OCI-LY7 (cell line): ENCODE data around the gene TOP2A. TPM values are rescaled to one million over a fixed set of nuclear protein-coding genes. Genes with fewer than 3 reads are reported as not detected.
"Not testable (repeated sequence)": the region's sequence is repeated elsewhere in the genome, so short reads cannot be mapped to it uniquely, and the experiment has no call there.

ENCODE experiments used
- BruUV-seq: library from RNA; stranded (reverse); fragments of 400-500 nt; replicated peaks from 2 replicates; lab custom pipeline; 2021; lab: Mats Ljungman, UMichigan
- CTCF ChIA-PET: fragments of 300-600 bp; sonication (Branson Sonifier 250); formaldehyde crosslinking; loops from one replicate; lab custom pipeline; 2022; ENCODE audit warnings: antibody characterized with exemption; ENCODE audit not compliant: unreplicated experiment; lab: Charles Lee
- POLR2A ChIA-PET: fragments of 300-600 bp; sonication (Branson Sonifier 250); formaldehyde crosslinking; loops from one replicate; lab custom pipeline; 2022; ENCODE audit warnings: antibody characterized with exemption; lab: Charles Lee
- DNase-seq: peaks from one replicate; pipeline ENCODE4 v3.0.0-alpha.2; 2015; ENCODE audit warnings: low spot score
- H2AFZ ChIP-seq: fragments of 200-600 bp; sonication (generic), shearing (Covaris generic); 2 replicates; pipeline ENCODE4 v1.6.1; 2014; ENCODE audit warnings: mild to moderate bottlenecking, antibody characterized with exemption, low read length, moderate library complexity
- H3K27ac ChIP-seq: fragments of 200-600 bp; sonication (generic); 2 replicates; pipeline ENCODE4 v1.5.1; 2014; ENCODE audit warnings: mixed run types, low read depth, mild to moderate bottlenecking, moderate library complexity, low read length, inconsistent platforms; ENCODE audit not compliant: poor library complexity, severe bottlenecking
- H3K36me3 ChIP-seq: fragments of 200-600 bp; sonication (generic); 2 replicates; pipeline ENCODE4 v1.6.1; 2014; ENCODE audit warnings: mild to moderate bottlenecking, antibody characterized with exemption, low read length, moderate library complexity, mixed read lengths; ENCODE audit not compliant: insufficient read depth
- H3K4me1 ChIP-seq: fragments of 200-600 bp; sonication (generic); 2 replicates; pipeline ENCODE4 v1.5.1; 2014; ENCODE audit warnings: mild to moderate bottlenecking, low read length; ENCODE audit not compliant: insufficient read depth, poor library complexity, severe bottlenecking
- H3K4me2 ChIP-seq: fragments of 200-600 bp; sonication (generic); 2 replicates; pipeline ENCODE4 v1.6.1; 2014; ENCODE audit warnings: mild to moderate bottlenecking, low read length
- H3K4me3 ChIP-seq: fragments of 200-600 bp; sonication (generic); 2 replicates; pipeline ENCODE4 v1.5.1; 2014; ENCODE audit warnings: mild to moderate bottlenecking, low read depth, low read length; ENCODE audit not compliant: poor library complexity, severe bottlenecking
- H3K79me2 ChIP-seq: fragments of 200-600 bp; sonication (generic); 2 replicates; pipeline ENCODE4 v1.6.1; 2016; ENCODE audit warnings: low read depth, mild to moderate bottlenecking, low read length, moderate library complexity, mixed read lengths; ENCODE audit not compliant: insufficient read depth
- H3K9me2 ChIP-seq: fragments of 200-600 bp; sonication (generic); 2 replicates; pipeline ENCODE4 v1.6.1; 2016; ENCODE audit warnings: mild to moderate bottlenecking, low read length, mixed read lengths; ENCODE audit not compliant: insufficient read depth
- H3K9me3 ChIP-seq: fragments of 200-600 bp; sonication (generic); 2 replicates; pipeline ENCODE4 v1.6.1; 2014; ENCODE audit warnings: mild to moderate bottlenecking, mixed run types, low read length, mixed read lengths
- H4K20me1 ChIP-seq: fragments of 200-600 bp; sonication (generic); 2 replicates; pipeline ENCODE4 v1.6.1; 2014; ENCODE audit warnings: mild to moderate bottlenecking, antibody characterized with exemption, low read length, moderate library complexity, mixed read lengths; ENCODE audit not compliant: insufficient read depth
- EZH2phosphoT487 ChIP-seq: fragments of 200-600 bp; sonication (generic); IDR thresholded peaks from 2 replicates; pipeline ENCODE4 v1.6.1; 2018; ENCODE audit warnings: low read depth, borderline replicate concordance, mild to moderate bottlenecking, mixed run types, antibody characterized with exemption, low read length, moderate library complexity, mixed read lengths
- intact Hi-C: fragments of 100-400 bp; cut with micrococcal nuclease; formaldehyde crosslinking; loops from one replicate; pipeline ENCODE4 v1.10.0; 2022; ENCODE audit not compliant: unreplicated experiment
- total RNA-seq, 2 experiments: library from RNA; depleted of rRNA in 1 of 2; stranded (reverse); fragments of >200 nt in 1 of 2; shearing (Covaris generic) in 1 of 2; gene quantifications; 2 replicates each; pipeline ENCODE4 v1.2.3, GENCODE V29; 2014 to 2022
- TF ChIP-seq, protein P1 (sequence below): fragments of 200-600 bp; sonication (generic); conservative IDR thresholded peaks from 2 replicates; pipeline ENCODE4 v1.5.1; 2014; ENCODE audit warnings: mild to moderate bottlenecking, antibody characterized with exemption, low read length, moderate library complexity, mixed read lengths

Gene TOP2A
- total RNA-seq, 2 experiments from 2014 or later = 293 to 340 TPM

DNA sequence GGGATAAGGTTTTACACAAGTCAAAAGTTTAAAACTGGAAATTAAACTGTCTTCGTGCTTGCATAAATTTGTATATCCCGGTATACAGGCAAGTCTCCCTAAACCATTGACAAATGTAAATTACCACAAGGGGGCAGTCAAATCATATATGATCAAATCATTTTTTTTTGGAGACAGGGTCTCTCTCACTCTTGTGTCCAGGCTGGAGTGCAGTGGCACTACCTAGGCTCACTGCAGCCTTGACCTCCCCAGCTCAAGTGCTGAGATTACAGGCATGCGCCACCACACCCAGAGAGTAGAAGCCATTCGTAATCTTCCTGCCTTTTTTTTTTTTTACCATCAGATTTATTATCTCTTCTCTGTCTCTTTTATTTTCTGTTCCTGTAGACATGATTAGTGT lies 18.5 kb downstream of the TOP2A start:
- intact Hi-C loops = loop anchor here (1.0 kb wide), 1 partner anchor 134 kb away; no protein-coding TSS in a partner anchor
- Histone ChIP-seq H3K79me2 (no peaks in the 10 kb centered on the region), H3K27ac (no peak overlapping the region), H3K4me2 (no peak overlapping the region), H2AFZ (no peak overlapping the region), H3K4me1 (no peaks in the 10 kb centered on the region), H3K4me3 (no peak overlapping the region), H4K20me1 (no peaks in the 10 kb centered on the region; the same call in 1 of the 2 replicates), H3K36me3 (peaks cover 100% of the 10 kb centered on the region), H3K9me2 (no peaks in the 10 kb centered on the region), H3K9me3 (no peaks in the 10 kb centered on the region)
- TF ChIP-seq EZH2phosphoT487 = no peak
- TF ChIP-seq, protein P1, sequence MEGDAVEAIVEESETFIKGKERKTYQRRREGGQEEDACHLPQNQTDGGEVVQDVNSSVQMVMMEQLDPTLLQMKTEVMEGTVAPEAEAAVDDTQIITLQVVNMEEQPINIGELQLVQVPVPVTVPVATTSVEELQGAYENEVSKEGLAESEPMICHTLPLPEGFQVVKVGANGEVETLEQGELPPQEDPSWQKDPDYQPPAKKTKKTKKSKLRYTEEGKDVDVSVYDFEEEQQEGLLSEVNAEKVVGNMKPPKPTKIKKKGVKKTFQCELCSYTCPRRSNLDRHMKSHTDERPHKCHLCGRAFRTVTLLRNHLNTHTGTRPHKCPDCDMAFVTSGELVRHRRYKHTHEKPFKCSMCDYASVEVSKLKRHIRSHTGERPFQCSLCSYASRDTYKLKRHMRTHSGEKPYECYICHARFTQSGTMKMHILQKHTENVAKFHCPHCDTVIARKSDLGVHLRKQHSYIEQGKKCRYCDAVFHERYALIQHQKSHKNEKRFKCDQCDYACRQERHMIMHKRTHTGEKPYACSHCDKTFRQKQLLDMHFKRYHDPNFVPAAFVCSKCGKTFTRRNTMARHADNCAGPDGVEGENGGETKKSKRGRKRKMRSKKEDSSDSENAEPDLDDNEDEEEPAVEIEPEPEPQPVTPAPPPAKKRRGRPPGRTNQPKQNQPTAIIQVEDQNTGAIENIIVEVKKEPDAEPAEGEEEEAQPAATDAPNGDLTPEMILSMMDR = peak; percentile 90
- POLR2A ChIA-PET = no interaction called here
- CTCF ChIA-PET = interaction anchor here (0.6 to 1.0 kb wide), 2 partner anchors 19 to 104 kb away, joined by 3 read pairs; partner anchors contain the start of gene TOP2A
- peak; percentile 66 for DNase-seq
- BruUV-seq = no TSS peak

DNA sequence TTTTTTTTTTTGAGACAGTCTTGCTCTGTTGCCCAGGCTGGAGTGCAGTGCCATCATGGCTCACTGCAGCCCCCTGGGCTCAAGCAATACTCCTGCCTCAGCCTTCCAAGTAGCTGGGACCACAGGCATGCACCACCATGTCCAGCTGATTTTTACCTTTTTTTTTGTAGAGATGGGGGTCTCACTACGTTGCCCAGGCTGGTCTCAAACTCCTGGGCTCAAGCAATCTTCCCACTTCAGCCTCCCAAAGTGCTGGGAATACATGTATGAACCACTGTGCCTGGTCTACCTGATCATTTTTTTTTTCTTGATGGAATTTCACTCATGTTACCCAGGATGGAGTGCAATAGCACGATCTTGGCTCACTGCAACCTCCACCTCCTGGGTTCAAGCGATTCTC lies 31.1 kb downstream of the TOP2A start:
- H3K4me3 ChIP-seq, H3K9me3 ChIP-seq, DNase-seq, H2AFZ ChIP-seq, H3K4me2 ChIP-seq, POLR2A ChIA-PET, H4K20me1 ChIP-seq, BruUV-seq, intact Hi-C loops, H3K4me1 ChIP-seq, H3K27ac ChIP-seq, H3K79me2 ChIP-seq, H3K9me2 ChIP-seq: not testable (repeated sequence)
- CTCF ChIA-PET = interaction anchor here (0.6 kb wide), 1 partner anchor 24 kb away, joined by 3 read pairs; no protein-coding TSS in a partner anchor
- peaks cover 77% of the 10 kb centered on the region for H3K36me3 ChIP-seq

DNA sequence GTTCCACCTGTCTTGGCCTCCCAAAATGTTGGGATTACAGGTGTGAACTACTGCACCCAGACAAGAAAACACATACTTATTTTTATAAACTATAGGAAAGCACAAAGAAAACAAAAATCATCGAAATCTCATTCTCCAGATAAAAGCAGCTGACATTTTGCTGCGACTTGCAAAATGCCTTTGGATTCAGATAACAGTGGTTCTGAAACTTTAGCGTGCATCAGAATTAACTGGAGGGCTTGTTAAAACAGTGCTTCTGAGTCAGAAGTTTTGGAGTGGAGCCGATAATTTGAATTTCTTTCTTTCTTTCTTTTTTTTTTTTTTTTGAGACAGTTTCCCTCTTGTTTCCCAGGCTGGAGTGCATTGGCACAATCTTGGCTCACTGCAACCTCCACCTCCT lies 35.4 kb downstream of the TOP2A start:
- H3K27ac ChIP-seq = no peak overlapping the region
- TF ChIP-seq, protein P1 = no peak
- no peak for TF ChIP-seq EZH2phosphoT487
- H3K4me1 ChIP-seq = no peaks in the 10 kb centered on the region
- ChIA-PET CTCF (no interaction called here), POLR2A (interaction anchor here (1.3 kb wide), 1 partner anchor 27 kb away, joined by 5 read pairs; no protein-coding TSS in a partner anchor)
- no peaks in the 10 kb centered on the region for H4K20me1 ChIP-seq
- H3K9me3 ChIP-seq = no peaks in the 10 kb centered on the region
- peaks cover 34% of the 10 kb centered on the region for H3K36me3 ChIP-seq
- intact Hi-C loops = no loop called here
- H3K9me2 ChIP-seq = no peaks in the 10 kb centered on the region
- no peak for DNase-seq
- no peak overlapping the region for H3K4me2 ChIP-seq
- H3K79me2 ChIP-seq = no peaks in the 10 kb centered on the region
- H3K4me3 ChIP-seq = no peak overlapping the region
- H2AFZ ChIP-seq = no peak overlapping the region
- BruUV-seq = no TSS peak
